Liver (tissue), 9 donors: Measurements from ENCODE around the gene NOTCH4. TPM values are rescaled to one million over a fixed set of nuclear protein-coding genes. Genes with fewer than 3 reads are reported as not detected.
"Not testable (repeated sequence)": the region's sequence is repeated elsewhere in the genome, so short reads cannot be mapped to it uniquely, and the experiment has no call there.

Experiments
- DNase-seq: peaks from one replicate; pipeline ENCODE4 v3.0.0-alpha.2; 2017; ENCODE audit warnings: low spot score
- H3K27ac ChIP-seq, 2 donors: one replicate each; pipeline ENCODE4 v1.7.0; 2013; ENCODE audit warnings: inconsistent platforms in 2 of 2, low read length in 2 of 2, control low read depth in 1 of 2, low read depth in 1 of 2, mild to moderate bottlenecking in 1 of 2
- H3K27me3 ChIP-seq, 4 donors: one replicate each; pipeline versions ENCODE4 v1.6.1 to v1.7.0; 2013; ENCODE audit warnings: low read length in 3 of 4, inconsistent platforms in 1 of 4, mild to moderate bottlenecking in 1 of 4, moderate library complexity in 1 of 4; ENCODE audit not compliant: control insufficient read depth in 4 of 4, insufficient read depth in 4 of 4
- H3K36me3 ChIP-seq, 4 donors: one replicate each; pipeline versions ENCODE4 v1.6.1 to v1.7.0; 2013; ENCODE audit warnings: low read length in 3 of 4, mild to moderate bottlenecking in 3 of 4, low read depth in 1 of 4, moderate library complexity in 1 of 4; ENCODE audit not compliant: control insufficient read depth in 4 of 4, insufficient read depth in 3 of 4
- H3K4me1 ChIP-seq, 4 donors: one replicate each; pipeline versions ENCODE4 v1.6.1 to v1.7.0; 2013; ENCODE audit warnings: low read length in 3 of 4, mild to moderate bottlenecking in 3 of 4, moderate library complexity in 1 of 4; ENCODE audit not compliant: control insufficient read depth in 4 of 4, insufficient read depth in 4 of 4
- H3K4me3 ChIP-seq, 3 donors: one replicate each; pipeline versions ENCODE4 v1.6.1 to v1.7.0; 2013; ENCODE audit warnings: low read length in 3 of 3, control low read depth in 1 of 3, low read depth in 1 of 3, mild to moderate bottlenecking in 1 of 3
- H3K9ac ChIP-seq, 2 donors: one replicate each; pipeline ENCODE4 v1.7.0; 2013; ENCODE audit warnings: low read length in 2 of 2, mild to moderate bottlenecking in 2 of 2, moderate library complexity in 2 of 2, control low read depth in 1 of 2, low read depth in 1 of 2
- H3K9me3 ChIP-seq, 4 donors: one replicate each; pipeline versions ENCODE4 v1.6.1 to v1.7.0; 2013; ENCODE audit warnings: low read length in 3 of 4; ENCODE audit not compliant: control insufficient read depth in 4 of 4
- ATF3 ChIP-seq: IDR thresholded peaks from 2 replicates; pipeline ENCODE4 v1.6.1; 2016; ENCODE audit warnings: antibody characterized with exemption
- FOXA1 ChIP-seq: IDR thresholded peaks from 2 replicates; pipeline ENCODE4 v1.6.1; 2016; ENCODE audit warnings: antibody characterized with exemption
- FOXA2 ChIP-seq: IDR thresholded peaks from 2 replicates; pipeline ENCODE4 v1.6.1; 2016; ENCODE audit warnings: antibody characterized with exemption
- GABPA ChIP-seq, 2 donors: IDR thresholded peaks in 1 of 2; conservative IDR thresholded peaks in 1 of 2; 2 replicates each; pipeline ENCODE4 v1.6.1; 2016; ENCODE audit warnings: antibody characterized with exemption in 2 of 2, mild to moderate bottlenecking in 1 of 2, moderate library complexity in 1 of 2
- HNF4A ChIP-seq, 2 donors: conservative IDR thresholded peaks; 2 replicates each; pipeline ENCODE4 v1.6.1; 2016; ENCODE audit warnings: antibody characterized with exemption in 2 of 2, mild to moderate bottlenecking in 2 of 2
- JUND ChIP-seq, 2 donors: IDR thresholded peaks; 2 replicates each; pipeline ENCODE4 v1.6.1; 2016; ENCODE audit warnings: antibody characterized with exemption in 2 of 2
- MAX ChIP-seq: IDR thresholded peaks from 2 replicates; pipeline ENCODE4 v1.6.1; 2016; ENCODE audit warnings: antibody characterized with exemption
- NR2F2 ChIP-seq: IDR thresholded peaks from 2 replicates; pipeline ENCODE4 v1.6.1; 2016; ENCODE audit warnings: antibody characterized with exemption
- REST ChIP-seq: IDR thresholded peaks from 2 replicates; pipeline ENCODE4 v1.6.1; 2016; ENCODE audit warnings: antibody characterized with exemption, mild to moderate bottlenecking
- RXRA ChIP-seq, 2 donors: IDR thresholded peaks; 2 replicates each; pipeline ENCODE4 v1.6.1; 2017 to 2018; ENCODE audit warnings: antibody characterized with exemption in 2 of 2, mild to moderate bottlenecking in 1 of 2
- SP1 ChIP-seq: IDR thresholded peaks from 2 replicates; pipeline ENCODE4 v1.6.1; 2018; ENCODE audit warnings: antibody characterized with exemption, mild to moderate bottlenecking
- TAF1 ChIP-seq: conservative IDR thresholded peaks from 2 replicates; pipeline ENCODE4 v1.6.1; 2016; ENCODE audit warnings: antibody characterized with exemption, mild to moderate bottlenecking
- YY1 ChIP-seq: IDR thresholded peaks from 2 replicates; pipeline ENCODE4 v1.6.1; 2016; ENCODE audit warnings: antibody characterized with exemption, mild to moderate bottlenecking
- WGBS: extraction: QIAGEN DNeasy Blood & Tissue Kit; methylation state at CpG from one replicate; pipeline ENCODE4 v1.1.7; 2013; 5-methylcytosine and 5-hydroxymethylcytosine counted together
- polyA plus RNA-seq, 2 donors: library from polyadenylated mRNA; stranded (reverse) in 1 of 2; unstranded in 1 of 2; fragments of 200-250 nt in 1 of 2; fragments of >200 nt in 1 of 2; fragmentation: Nextera tagmentation in 1 of 2; extraction: Ambion mirVana in 1 of 2; gene quantifications; one replicate each; pipeline versions ENCODE4 v1.2.1 to v1.2.3, GENCODE V29; 2013 to 2015
- total RNA-seq, 2 donors: library from RNA; depleted of rRNA; stranded (reverse); fragments of >200 nt; gene quantifications; one replicate each; pipeline ENCODE4 v1.2.3, GENCODE V29; 2014
- donor health status: healthy.
- donor health status: healthy.
- donor health status: healthy.
- donor health status: healthy.
- donor health status: healthy.

Gene NOTCH4
- total and polyA plus RNA-seq, 4 donors: 2.6 to 15.1 (median 8.8) TPM

GRCh38 chr6:32186151-32186840 lies 37.6 kb downstream of the NOTCH4 start:
- H3K4me3 ChIP-seq, H3K9me3 ChIP-seq, H3K27me3 ChIP-seq, DNase-seq, H3K9ac ChIP-seq: not testable (repeated sequence)
- WGBS: 82% methylated on average over 10 of the region's 10 CpGs
- H3K27ac ChIP-seq: peak overlapping the region; percentile 31 to 46
- peaks cover 0 to 29% (median 15%) of the 10 kb centered on the region in 4 donors for H3K36me3 ChIP-seq
- H3K4me1 ChIP-seq: peaks cover 6 to 27% (median 15%) of the 10 kb centered on the region in 4 donors

GRCh38 chr6:32185681-32186131 lies 38.2 kb downstream of the NOTCH4 start:
- peak in 1 of 2 donors; percentile 9 for TF ChIP-seq HNF4A (conservative IDR thresholded peaks at IDR 0.05)
- Histone ChIP-seq H3K27ac (peak overlapping the region; percentile 31 to 46), H3K36me3 (peaks cover 0 to 35% (median 17%) of the 10 kb centered on the region in 4 donors), H3K4me1 (peaks cover 6 to 21% (median 12%) of the 10 kb centered on the region in 4 donors)
- peak; percentile 87 for DNase-seq
- not testable (repeated sequence) for H3K4me3 ChIP-seq, H3K27me3 ChIP-seq, H3K9me3 ChIP-seq, H3K9ac ChIP-seq
- WGBS: 30% methylated on average over 11 of the region's 11 CpGs

GRCh38 chr6:32184084-32184640 lies 39.7 kb downstream of the NOTCH4 start, which contains the start of gene AGER:
Gene AGER (minus strand): TSS chr6:32184253. CDS start chr6:32184222, 31 bp downstream.
- Histone ChIP-seq H3K9me3 (no peaks in the 10 kb centered on the region), H3K4me1 (peaks cover 5 to 23% (median 16%) of the 10 kb centered on the region in 4 donors), H3K27ac (peak within 1 kb of the TSS in 1 of 2 donors; percentile 25), H3K36me3 (peaks cover 0 to 35% (median 19%) of the 10 kb centered on the region in 4 donors), H3K4me3 (no peak within 1 kb of the TSS), H3K9ac (no peak within 1 kb of the TSS), H3K27me3 (no peaks in the 10 kb centered on the region)
- DNase-seq: no peak
- TF ChIP-seq MAX: no peak
- TF ChIP-seq SP1: no peak
- no peak for TF ChIP-seq JUND (IDR thresholded peaks at IDR 0.05)
- TF ChIP-seq YY1: no peak
- no peak for TF ChIP-seq FOXA2
- no peak for TF ChIP-seq ATF3
- TF ChIP-seq FOXA1: no peak
- TF ChIP-seq REST: no peak
- no peak for TF ChIP-seq TAF1
- TF ChIP-seq GABPA (IDR thresholded peaks at IDR 0.05 in 1 of 2, conservative IDR thresholded peaks at IDR 0.05 in 1 of 2): no peak
- TF ChIP-seq NR2F2: no peak
- no peak for TF ChIP-seq HNF4A (conservative IDR thresholded peaks at IDR 0.05)
- no peak for TF ChIP-seq RXRA (IDR thresholded peaks at IDR 0.05)
- 86% methylated on average over 6 of the region's 6 CpGs for WGBS
